HG03469 (cell line): Measurements from ENCODE around the gene ATP11A.

Source experiments
- ATAC-seq: cut with Tn5 transposase; IDR thresholded peaks from one replicate; pipeline ENCODE4 v1.9.1; 2021; ENCODE audit warnings: mild to moderate bottlenecking, moderate library complexity, moderate number of reproducible peaks; ENCODE audit not compliant: unreplicated experiment

The ATP11A gene

GRCh38 chr13:112690283-112690929 lies 568 bp downstream of the ATP11A start:
- peak; percentile 5 for ATAC-seq

DNA sequence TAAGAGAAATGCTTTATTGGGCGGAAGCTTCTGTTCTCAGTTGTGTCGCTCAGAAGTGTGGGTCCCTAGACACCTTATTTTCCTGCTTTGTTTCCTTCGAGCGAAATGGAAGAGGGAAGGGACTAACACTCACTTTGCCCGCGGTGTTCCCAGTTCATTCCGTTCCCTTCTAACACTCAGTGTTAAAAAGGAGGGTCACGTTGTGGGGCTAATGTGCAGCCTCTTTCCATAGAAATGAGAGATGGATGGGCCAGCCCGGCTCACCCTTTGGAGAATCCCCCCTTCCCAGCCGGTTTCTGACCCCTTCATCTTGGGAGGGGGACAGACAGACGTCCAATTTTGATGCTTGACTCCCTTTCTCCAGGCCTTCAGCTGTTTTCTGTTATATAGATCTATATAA lies 2.3 kb downstream of the ATP11A start:
- no peak for ATAC-seq

DNA sequence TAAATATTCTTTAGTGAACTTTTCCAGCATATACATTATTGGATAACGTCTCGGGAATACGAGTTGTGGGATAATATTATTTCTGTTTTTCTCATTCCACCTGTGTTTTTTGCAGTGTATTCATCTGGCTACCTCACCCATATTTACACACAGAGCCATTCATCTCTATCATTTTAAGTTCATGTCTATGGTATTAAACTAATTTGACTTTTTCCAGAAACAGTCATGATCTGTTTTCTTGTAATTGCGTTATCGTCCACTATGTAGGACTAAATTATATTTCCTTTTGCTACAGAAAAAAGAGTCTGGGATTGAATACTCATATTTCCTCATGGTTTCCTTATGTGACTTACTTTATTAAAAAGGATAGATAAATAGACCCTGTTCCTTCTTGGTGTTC lies 2.7 kb downstream of the ATP11A start:
- no peak for ATAC-seq

DNA sequence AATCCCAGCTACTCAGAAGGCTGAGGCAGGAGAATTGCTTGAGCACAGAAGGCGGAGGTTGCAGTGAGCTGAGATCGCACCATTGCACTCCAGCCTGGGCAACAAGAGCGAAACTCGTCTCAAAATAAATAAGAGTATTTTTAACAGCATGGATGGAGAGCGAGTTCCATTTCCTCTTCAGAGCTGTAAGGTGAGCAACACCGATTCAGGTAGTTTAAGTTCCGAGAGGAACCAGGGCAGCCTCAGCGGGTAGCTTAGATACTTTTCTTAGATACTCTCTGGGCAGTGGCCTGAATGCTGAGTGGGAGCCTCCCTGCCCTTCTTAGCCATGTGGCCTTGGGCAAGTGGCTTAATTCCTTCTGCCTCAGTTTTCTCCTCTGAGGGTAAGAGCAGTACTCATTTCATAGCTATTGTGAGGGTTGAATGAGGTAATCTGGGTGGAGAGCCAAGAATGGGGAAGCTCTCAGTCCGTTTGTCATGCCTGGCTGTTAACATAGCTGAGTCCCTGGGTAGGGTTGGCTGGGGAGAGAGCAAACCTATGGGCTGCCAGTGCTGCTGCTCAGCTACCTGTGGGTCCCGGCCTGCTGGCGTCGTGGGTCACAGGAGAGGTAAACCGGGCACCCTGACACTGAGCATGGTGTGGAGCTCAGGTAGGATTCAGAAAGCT lies 4.1 kb downstream of the ATP11A start:
- no peak for ATAC-seq

DNA sequence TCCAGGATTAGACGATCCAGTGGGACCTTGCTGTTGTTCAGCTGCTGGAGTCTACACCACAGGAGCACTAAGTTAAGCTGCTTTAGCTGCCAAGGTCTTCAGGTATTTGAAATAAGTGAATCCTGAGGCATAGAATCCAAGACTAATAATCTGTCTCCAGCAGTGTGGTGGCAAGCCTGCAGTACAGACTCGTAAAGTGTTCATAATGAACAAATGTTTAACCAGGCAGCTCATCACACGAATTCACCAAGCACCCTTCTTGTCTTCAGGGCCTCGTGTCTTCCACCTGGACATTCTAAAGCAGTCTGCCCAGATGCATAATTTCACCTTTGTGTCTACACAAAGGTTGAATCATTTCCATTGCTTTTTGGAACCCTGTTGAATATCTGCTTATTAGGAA lies 5.3 kb downstream of the ATP11A start:
- ATAC-seq = no peak

- ATAC-seq = no peak
Measured at GRCh38 chr13:112696001-112696868, 6.4 kb downstream of the ATP11A start.

DNA sequence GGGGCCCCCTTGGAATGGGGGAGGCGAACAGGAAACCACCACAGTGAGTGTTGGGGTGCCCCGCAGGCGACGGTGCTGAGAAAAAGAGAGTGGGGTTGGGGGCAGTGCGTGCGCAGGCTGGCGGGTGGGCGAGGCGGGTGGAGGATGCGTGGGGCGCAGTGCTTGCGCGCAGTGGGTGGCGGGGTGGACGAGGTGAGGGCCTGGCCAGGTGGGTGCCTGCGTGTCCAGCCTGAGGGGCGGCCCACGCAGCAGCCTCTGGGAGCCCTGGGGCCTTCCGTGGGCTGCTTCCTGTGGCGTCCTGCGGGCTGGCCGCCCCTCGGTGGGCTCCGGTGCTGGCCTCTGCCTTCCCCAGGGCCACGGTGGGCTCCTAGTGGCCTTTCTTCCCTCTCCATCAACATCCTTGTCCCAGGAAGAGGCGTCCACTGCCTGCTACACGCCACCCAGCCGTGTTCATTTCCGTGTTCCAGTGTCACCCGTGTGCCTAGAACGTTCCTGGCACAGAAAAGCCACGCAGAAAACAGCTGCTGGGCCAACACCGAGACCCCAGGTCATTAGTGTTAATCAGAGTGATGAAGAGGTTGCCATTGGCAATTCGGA lies 7.1 kb downstream of the ATP11A start:
- ATAC-seq = no peak

DNA sequence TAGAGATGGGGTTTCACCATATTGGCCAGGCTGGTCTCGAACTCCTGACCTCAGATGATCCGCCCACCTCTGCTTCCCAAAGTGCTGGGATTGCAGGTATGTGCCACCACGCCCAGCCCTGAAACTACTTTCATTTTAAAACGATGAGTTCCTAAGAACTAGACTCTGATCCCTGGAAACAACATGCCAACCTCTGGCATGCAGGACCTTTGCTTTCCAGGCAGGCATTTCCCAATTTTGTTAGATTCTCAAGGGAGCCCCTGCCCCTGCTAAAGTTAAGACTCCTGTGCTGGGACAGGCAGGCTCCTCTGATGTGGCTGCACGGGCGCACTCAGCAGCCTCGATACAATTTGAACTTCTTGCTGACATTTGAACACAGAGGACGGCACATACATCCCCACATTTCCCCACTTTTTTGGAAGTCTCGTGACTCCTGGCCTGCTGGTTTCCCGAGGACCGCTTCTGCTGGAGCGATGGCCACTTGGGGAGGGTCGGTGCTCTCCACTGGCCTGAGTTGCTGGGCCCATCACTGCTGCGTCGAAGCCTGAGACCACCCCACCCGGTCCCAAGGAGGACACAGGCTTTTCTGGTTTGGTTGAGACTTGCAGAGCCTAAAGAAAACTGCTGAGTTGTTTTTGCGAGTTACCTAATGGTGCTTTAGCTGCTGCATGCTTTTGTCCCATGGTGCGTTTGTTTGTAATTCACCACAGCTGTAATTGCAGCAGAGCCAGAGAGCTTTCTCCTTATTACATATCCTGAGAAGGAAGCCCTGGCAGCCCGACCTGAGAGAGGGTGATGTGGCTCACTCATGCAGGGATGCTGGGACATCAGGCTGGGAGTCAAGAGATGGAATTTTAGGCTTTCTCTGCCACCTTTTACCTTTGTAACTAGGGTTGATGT lies 8.2 kb downstream of the ATP11A start:
- ATAC-seq = no peak

- ATAC-seq = no peak
Measured at GRCh38 chr13:112699322-112699918, 9.6 kb downstream of the ATP11A start.

DNA sequence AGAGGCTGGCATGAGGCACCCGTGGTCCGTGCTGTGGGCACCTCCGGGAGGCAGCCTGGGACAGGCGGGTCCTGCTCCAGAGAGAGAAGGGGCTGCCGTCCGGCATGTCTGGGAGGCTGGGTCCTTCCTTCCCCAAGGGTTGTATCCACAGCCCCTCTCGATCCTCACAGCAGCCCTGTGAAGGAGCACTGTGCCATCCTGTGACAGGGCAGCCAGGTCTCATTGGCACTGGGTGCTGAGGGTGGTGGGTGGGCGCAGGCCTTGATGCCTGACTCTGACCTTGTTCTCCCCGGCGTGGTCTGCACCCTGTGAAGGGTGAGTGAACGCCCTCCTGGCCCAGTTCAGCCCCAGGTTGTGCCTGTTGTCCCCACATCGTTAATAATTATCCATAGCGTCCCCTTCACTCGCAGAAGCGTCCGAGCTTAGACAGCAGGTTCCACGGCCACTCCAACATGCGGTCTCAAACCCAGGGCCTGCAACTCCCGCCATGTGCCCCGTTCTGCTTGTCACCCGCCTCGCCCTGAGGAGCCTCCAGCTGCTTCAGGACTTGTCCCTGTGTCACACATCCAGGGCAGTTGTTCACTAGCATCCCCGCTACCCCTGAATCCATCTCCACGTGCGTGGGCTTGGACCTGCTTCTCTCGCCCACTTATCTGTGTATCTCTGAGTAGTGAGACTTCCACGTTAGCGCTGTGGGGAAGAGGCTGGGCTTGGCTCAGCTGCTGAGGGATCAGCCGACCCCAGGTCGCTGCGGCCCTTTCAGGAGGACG lies 10.6 kb downstream of the ATP11A start:
- ATAC-seq = no peak

- ATAC-seq = no peak
Measured at GRCh38 chr13:112702341-112702985, 12.6 kb downstream of the ATP11A start.

- ATAC-seq = no peak
Measured at GRCh38 chr13:112702986-112703379, 13.1 kb downstream of the ATP11A start.

DNA sequence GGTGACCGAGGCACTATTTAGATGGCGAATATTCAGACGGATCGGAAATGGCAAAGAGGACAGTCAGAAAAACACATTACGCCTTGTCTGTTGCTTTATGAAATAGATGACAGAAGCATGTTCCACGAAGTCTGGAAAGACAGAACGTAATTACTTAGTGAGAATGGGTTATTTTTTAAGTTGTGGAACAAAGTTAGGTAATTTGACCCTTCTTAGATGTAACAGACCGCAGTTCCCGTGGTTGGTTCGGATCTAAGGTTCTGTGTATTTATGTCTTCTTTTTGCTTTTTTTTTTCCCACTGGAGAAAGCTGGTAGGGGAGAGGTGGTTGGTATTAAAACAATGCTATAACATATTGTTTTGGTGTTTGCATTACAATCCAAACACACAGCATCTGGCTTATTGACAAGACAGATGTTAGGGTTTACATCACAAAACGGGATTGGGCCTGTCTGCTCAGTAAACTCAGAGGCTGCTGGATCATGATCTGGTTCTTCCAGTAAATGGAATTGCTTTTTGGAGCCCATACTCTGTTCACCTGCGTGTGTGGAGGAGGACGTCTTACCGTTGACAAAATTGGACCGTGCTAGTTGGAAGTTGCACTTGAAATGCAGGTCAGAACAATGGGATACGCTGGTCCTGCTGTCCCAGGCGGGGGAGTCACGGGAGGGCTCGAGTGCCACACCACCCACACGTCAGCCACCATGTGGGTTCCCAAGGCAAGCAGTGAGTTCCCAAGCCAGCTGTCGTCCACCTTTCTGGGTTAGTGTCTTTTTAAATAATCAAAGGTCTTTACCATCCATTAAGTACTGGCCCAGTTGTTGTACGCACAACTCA lies 13.8 kb downstream of the ATP11A start:
- ATAC-seq = no peak

GRCh38 chr13:112704308-112705145 lies 14.7 kb downstream of the ATP11A start:
- no peak for ATAC-seq

- ATAC-seq = no peak
Measured at GRCh38 chr13:112705286-112705685, 15.4 kb downstream of the ATP11A start.

DNA sequence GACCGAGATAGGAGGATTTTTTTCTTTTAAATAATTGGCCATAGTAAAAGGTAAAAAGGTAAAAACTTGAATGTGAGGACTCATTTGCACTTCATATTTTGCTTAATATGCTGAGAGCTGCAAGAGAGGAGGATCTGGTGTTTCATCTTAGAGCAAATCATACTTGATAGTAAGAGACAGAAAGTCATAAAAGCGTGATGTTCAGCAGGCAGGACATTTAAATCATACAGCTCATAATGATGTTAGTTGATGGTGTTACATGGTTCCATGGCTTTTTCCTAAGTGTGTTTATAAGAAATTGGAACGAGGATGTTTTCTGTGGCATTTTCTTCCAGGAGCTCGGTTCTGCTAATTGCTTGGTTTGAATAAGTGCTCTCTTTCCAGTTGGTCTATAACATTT lies 16.3 kb downstream of the ATP11A start:
- ATAC-seq = no peak
